ENCODE results near the gene KRTAP10-4.

- TF ChIP-seq CTCF (IDR thresholded peaks at IDR 0.05), result no peak
- TF ChIP-seq EZH2 (IDR thresholded peaks at IDR 0.05; ENCODE audit: borderline replicate concordance, insufficient read depth, low read depth, low read length, poor library complexity, severe bottlenecking), result no peak
Observed at GRCh38 chr21:44603109-44603875, 29.8 kb downstream of the KRTAP10-4 start.
